NCI-H748 treated with DMSO at 0.1 percent for 48 hours (cell line): Measurements from ENCODE around the gene SMTNL2.

Experiments used
- DNase-seq: peaks from one replicate; lab custom pipeline; 2025; lab: John Stamatoyannopoulos, UW

The SMTNL2 gene

GRCh38 chr17:4584101-4584916 lies at the start of gene SMTNL2:
TSS of gene SMTNL2 (plus strand) at chr17:4584529. CDS start at chr17:4584606, 77 bp downstream.
- no peak for DNase-seq

GRCh38 chr17:4534928-4535666 lies 49.2 kb upstream of the SMTNL2 start:
- no peak for DNase-seq

GRCh38 chr17:4535667-4536258 lies 48.6 kb upstream of the SMTNL2 start:
- DNase-seq, result no peak

GRCh38 chr17:4536259-4536741 lies 48.0 kb upstream of the SMTNL2 start:
- no peak for DNase-seq

GRCh38 chr17:4536742-4537411 lies 47.5 kb upstream of the SMTNL2 start:
- DNase-seq, result no peak

- DNase-seq, result no peak
Observed at GRCh38 chr17:4537451-4538235, 46.7 kb upstream of the SMTNL2 start.

GRCh38 chr17:4538236-4539002 lies 45.9 kb upstream of the SMTNL2 start:
- no peak for DNase-seq

GRCh38 chr17:4539025-4539424 lies 45.3 kb upstream of the SMTNL2 start:
- no peak for DNase-seq

GRCh38 chr17:4539576-4540223 lies 44.6 kb upstream of the SMTNL2 start:
- no peak for DNase-seq

- no peak for DNase-seq
Observed at GRCh38 chr17:4540224-4540651, 44.1 kb upstream of the SMTNL2 start.

GRCh38 chr17:4540687-4541327 lies 43.5 kb upstream of the SMTNL2 start:
- no peak for DNase-seq

GRCh38 chr17:4541328-4542002 lies 42.9 kb upstream of the SMTNL2 start:
- no peak for DNase-seq

- DNase-seq, result no peak
Observed at GRCh38 chr17:4542003-4542725, 42.2 kb upstream of the SMTNL2 start.

- no peak for DNase-seq
Observed at GRCh38 chr17:4542726-4543191, 41.6 kb upstream of the SMTNL2 start.

- DNase-seq, result no peak
Observed at GRCh38 chr17:4543557-4544026, 40.7 kb upstream of the SMTNL2 start.

GRCh38 chr17:4544135-4544950 lies 40.0 kb upstream of the SMTNL2 start:
- no peak for DNase-seq

- no peak for DNase-seq
Observed at GRCh38 chr17:4544951-4545216, 39.4 kb upstream of the SMTNL2 start.
